Hepatocyte (in vitro differentiated cells): ENCODE data around the gene CALD1. TPM values are rescaled to one million over a fixed set of nuclear protein-coding genes. Genes with fewer than 3 reads are reported as not detected.

Experiments used
- DNase-seq: peaks from one replicate; pipeline ENCODE4 v3.0.0-alpha.2; 2016; ENCODE audit warnings: low spot score
- H2AFZ ChIP-seq: fragments of 200-600 bp; sonication (generic); 2 replicates; pipeline ENCODE4 v1.6.0; 2016; ENCODE audit warnings: antibody characterized with exemption, mild to moderate bottlenecking
- H3K27ac ChIP-seq: fragments of 200-600 bp; sonication (generic); 2 replicates; pipeline ENCODE4 v1.5.1; 2016; ENCODE audit warnings: mild to moderate bottlenecking
- H3K27me3 ChIP-seq: fragments of 200-600 bp; sonication (generic); 2 replicates; pipeline ENCODE4 v1.6.1; 2016
- H3K36me3 ChIP-seq: fragments of 200-600 bp; sonication (generic); replicated peaks from 2 replicates; pipeline ENCODE4 v1.5.1; 2016; ENCODE audit warnings: low read depth; ENCODE audit not compliant: insufficient read depth
- H3K4me1 ChIP-seq: fragments of 200-600 bp; sonication (generic); 2 replicates; pipeline ENCODE4 v1.5.1; 2016; ENCODE audit warnings: mild to moderate bottlenecking, moderate library complexity; ENCODE audit not compliant: insufficient read depth
- H3K4me2 ChIP-seq: fragments of 200-600 bp; sonication (generic); 2 replicates; pipeline ENCODE4 v1.6.0; 2016
- H3K4me3 ChIP-seq: fragments of 200-600 bp; sonication (generic); 2 replicates; pipeline ENCODE4 v1.5.1; 2016; ENCODE audit warnings: mild to moderate bottlenecking
- H3K79me2 ChIP-seq: fragments of 200-600 bp; sonication (generic); 2 replicates; pipeline ENCODE4 v1.6.0; 2017; ENCODE audit warnings: mild to moderate bottlenecking
- H3K9me2 ChIP-seq: fragments of 200-600 bp; sonication (generic); replicated peaks from 2 replicates; pipeline ENCODE4 v1.6.0; 2017; ENCODE audit warnings: mild to moderate bottlenecking; ENCODE audit not compliant: insufficient read depth
- H3K9me3 ChIP-seq: fragments of 200-600 bp; sonication (generic); 2 replicates; pipeline ENCODE4 v1.5.1; 2016; ENCODE audit warnings: low read depth, mild to moderate bottlenecking
- H4K20me1 ChIP-seq: fragments of 200-600 bp; sonication (generic); 2 replicates; pipeline ENCODE4 v1.6.0; 2016; ENCODE audit warnings: mild to moderate bottlenecking; ENCODE audit not compliant: insufficient read depth, poor library complexity, severe bottlenecking
- CTCF ChIP-seq: fragments of 200-600 bp; sonication (generic); IDR thresholded peaks from 2 replicates; pipeline ENCODE4 v1.5.1; 2016; ENCODE audit warnings: antibody characterized with exemption, mild to moderate bottlenecking; ENCODE audit not compliant: poor library complexity
- EZH2 ChIP-seq: fragments of 200-600 bp; sonication (generic); IDR thresholded peaks from 2 replicates; pipeline ENCODE4 v1.6.1; 2016; ENCODE audit warnings: antibody characterized with exemption, mild to moderate bottlenecking, borderline replicate concordance
- EZH2phosphoT487 ChIP-seq: fragments of 200-600 bp; sonication (generic); IDR thresholded peaks from one replicate; pipeline ENCODE4 v1.6.1; 2018; ENCODE audit warnings: antibody characterized with exemption, mild to moderate bottlenecking, low read depth, moderate library complexity; ENCODE audit not compliant: unreplicated experiment, severe bottlenecking
- WGBS: methylation state at CpG from one replicate; pipeline ENCODE4 v1.1.6; 2016; ENCODE audit warnings: low lambda C conversion rate; ENCODE audit errors: missing lambda C conversion rate; 5-methylcytosine and 5-hydroxymethylcytosine counted together
- polyA plus RNA-seq: library from polyadenylated mRNA; unstranded; fragments of >200 nt; fragmentation: Nextera tagmentation; extraction: Ambion mirVana; gene quantifications from 2 replicates; pipeline ENCODE4 v1.2.1, GENCODE V29; 2016
- total RNA-seq: library from RNA; depleted of rRNA; stranded (reverse); fragments of >200 nt; gene quantifications from 2 replicates; pipeline ENCODE4 v1.2.3, GENCODE V29; 2014

CALD1 gene
- total and polyA plus RNA-seq, 2 experiments from 2014 or later = 207 to 333 TPM

- 75% methylated on average over 3 of the region's 3 CpGs for WGBS
- Histone ChIP-seq H3K4me2 (no peak overlapping the region), H4K20me1 (no peaks in the 10 kb centered on the region), H3K9me2 (no peaks in the 10 kb centered on the region), H3K36me3 (no peaks in the 10 kb centered on the region), H3K9me3 (no peaks in the 10 kb centered on the region), H2AFZ (no peak overlapping the region), H3K27ac (no peak overlapping the region), H3K79me2 (peaks cover 27% of the 10 kb centered on the region), H3K4me1 (peaks cover 29% of the 10 kb centered on the region), H3K27me3 (no peaks in the 10 kb centered on the region), H3K4me3 (no peak overlapping the region)
- DNase-seq = no peak
- TF ChIP-seq EZH2phosphoT487 (no peak), CTCF (peak; percentile 44)
Measured at GRCh38 chr7:134845461-134845860, 66.0 kb downstream of the CALD1 start.

- Histone ChIP-seq H3K79me2 (peaks cover 5% of the 10 kb centered on the region), H3K27ac (no peak overlapping the region)
Measured at GRCh38 chr7:134847851-134848588, 68.6 kb downstream of the CALD1 start.

GRCh38 chr7:134850066-134850465 lies 70.6 kb downstream of the CALD1 start:
- peak overlapping the region; percentile 15 for H3K27ac ChIP-seq
- no peak overlapping the region for H3K4me2 ChIP-seq
- H3K4me1 ChIP-seq = peaks cover 18% of the 10 kb centered on the region
- DNase-seq = no peak
- no peak for TF ChIP-seq EZH2phosphoT487
- TF ChIP-seq EZH2 = no peak
- no peak for TF ChIP-seq CTCF
- no peaks in the 10 kb centered on the region for H3K9me3 ChIP-seq
- H3K79me2 ChIP-seq = peaks cover 14% of the 10 kb centered on the region
- 78% methylated on average over 2 of the region's 2 CpGs for WGBS
- H3K4me3 ChIP-seq = no peak overlapping the region
- no peak overlapping the region for H2AFZ ChIP-seq
- H4K20me1 ChIP-seq = no peaks in the 10 kb centered on the region
- no peaks in the 10 kb centered on the region for H3K27me3 ChIP-seq
- H3K9me2 ChIP-seq = no peaks in the 10 kb centered on the region
- no peaks in the 10 kb centered on the region for H3K36me3 ChIP-seq

More at GRCh38 chr7:134847851-134848588, 68.6 kb downstream of the CALD1 start:
- no peak overlapping the region for H2AFZ ChIP-seq
- H3K4me2 ChIP-seq = no peak overlapping the region
- no peak for DNase-seq
- H3K36me3 ChIP-seq = no peaks in the 10 kb centered on the region
- no peak overlapping the region for H3K4me3 ChIP-seq
- H3K9me2 ChIP-seq = no peaks in the 10 kb centered on the region
- H3K27me3 ChIP-seq = no peaks in the 10 kb centered on the region
- no peaks in the 10 kb centered on the region for H3K9me3 ChIP-seq
- WGBS = 80% methylated on average over 7 of the region's 7 CpGs
- no peaks in the 10 kb centered on the region for H4K20me1 ChIP-seq
- TF ChIP-seq EZH2 = no peak
- no peak for TF ChIP-seq CTCF
- no peak for TF ChIP-seq EZH2phosphoT487
- H3K4me1 ChIP-seq = peaks cover 25% of the 10 kb centered on the region
